Measurements from ENCODE around the gene HOXB6.

The HOXB6 gene

GRCh38 chr17:48549281-48549630 lies 55.5 kb downstream of the HOXB6 start (continued):
- TF ChIP-seq ZNF580 (tag by site-specific recombination; IDR thresholded peaks at IDR 0.05) (no peak), ZBTB17 (tag by site-specific recombination; IDR thresholded peaks at IDR 0.05) (no peak), ZNF792 (tag by site-specific recombination; IDR thresholded peaks at IDR 0.05) (no peak), SP2 (tag by site-specific recombination; IDR thresholded peaks at IDR 0.05) (no peak), ZNF114 (tag by site-specific recombination; IDR thresholded peaks at IDR 0.05) (no peak), BCL6B (tag by site-specific recombination; IDR thresholded peaks at IDR 0.05) (no peak), ZNF514 (tag by site-specific recombination; IDR thresholded peaks at IDR 0.05) (no peak), HOXA7 (CRISPR knock-in tag; IDR thresholded peaks at IDR 0.05; ENCODE audit: borderline replicate concordance) (no peak), GLI4 (tag by site-specific recombination; IDR thresholded peaks at IDR 0.05) (no peak), ZNF623 (tag by site-specific recombination; IDR thresholded peaks at IDR 0.05) (no peak), ZBTB21 (tag by site-specific recombination; IDR thresholded peaks at IDR 0.05) (no peak), ZBTB49 (tag by site-specific recombination; IDR thresholded peaks at IDR 0.05; ENCODE audit: low read depth) (no peak), ZNF639 (tag by site-specific recombination; IDR thresholded peaks at IDR 0.05) (no peak), PRDM4 (tag by site-specific recombination; IDR thresholded peaks at IDR 0.05) (no peak), IKZF3 (tag by site-specific recombination; IDR thresholded peaks at IDR 0.05) (no peak), ZNF146 (tag by site-specific recombination; IDR thresholded peaks at IDR 0.05) (no peak), HOXC10 (CRISPR knock-in tag; IDR thresholded peaks at IDR 0.05) (no peak), ZNF148 (tag by site-specific recombination; IDR thresholded peaks at IDR 0.05; ENCODE audit: borderline replicate concordance) (no peak), GLI2 (tag by site-specific recombination; IDR thresholded peaks at IDR 0.05; ENCODE audit: borderline replicate concordance, low read depth) (no peak), ZNF274 (IDR thresholded peaks at IDR 0.05; ENCODE audit: low read length) (no peak), ZNF274 (tag by site-specific recombination; IDR thresholded peaks at IDR 0.05; ENCODE audit: borderline replicate concordance) (no peak), ZFP3 (tag by site-specific recombination; IDR thresholded peaks at IDR 0.05; ENCODE audit: low read depth) (no peak), ZNF548 (tag by site-specific recombination; IDR thresholded peaks at IDR 0.05) (no peak), ZNF223 (tag by site-specific recombination; IDR thresholded peaks at IDR 0.05) (no peak), ZSCAN18 (tag by site-specific recombination; IDR thresholded peaks at IDR 0.05) (no peak), PATZ1 (tag by site-specific recombination; IDR thresholded peaks at IDR 0.05) (no peak), TCF7L2 (IDR thresholded peaks at IDR 0.05; ENCODE audit: borderline replicate concordance, low read depth, low read length) (no peak), ZNF530 (tag by site-specific recombination; IDR thresholded peaks at IDR 0.05; ENCODE audit: low read depth) (no peak)
